IPS-20b (cell line): ENCODE data around the gene MYH7.
A peak's percentile ranks its signal among the peaks of the same experiment; 100 is the strongest.

ENCODE experiments used
- H3K27ac ChIP-seq: one replicate; pipeline ENCODE4 v1.5.1; 2013; ENCODE audit warnings: low read length
- H3K27me3 ChIP-seq: 2 replicates; pipeline ENCODE4 v1.6.1; 2013; ENCODE audit warnings: mild to moderate bottlenecking, low read length, inconsistent platforms; ENCODE audit not compliant: insufficient read depth
- H3K36me3 ChIP-seq: 2 replicates; pipeline ENCODE4 v1.6.1; 2013; ENCODE audit warnings: low read depth, mild to moderate bottlenecking, inconsistent platforms, low read length, moderate library complexity; ENCODE audit not compliant: insufficient read depth
- H3K4me1 ChIP-seq: 2 replicates; pipeline ENCODE4 v1.6.1; 2013; ENCODE audit warnings: mild to moderate bottlenecking, control low read depth, inconsistent platforms, low read length, moderate library complexity; ENCODE audit not compliant: insufficient read depth
- H3K4me3 ChIP-seq: 2 replicates; pipeline ENCODE4 v1.5.1; 2013; ENCODE audit warnings: mild to moderate bottlenecking, low read length, inconsistent platforms
- H3K9ac ChIP-seq: 2 replicates; pipeline ENCODE4 v1.6.1; 2013; ENCODE audit warnings: low read depth, mild to moderate bottlenecking, inconsistent platforms, low read length, moderate library complexity
- H3K9me3 ChIP-seq: 2 replicates; pipeline ENCODE4 v1.6.1; 2013; ENCODE audit warnings: mild to moderate bottlenecking, low read depth, low read length, inconsistent platforms; ENCODE audit not compliant: insufficient read depth

The MYH7 gene

GRCh38 chr14:23435543-23436326 lies at the start of gene MYH7:
MYH7 (minus strand) TSS chr14:23435660; CDS start chr14:23433732, 1,928 bp downstream.
- Histone ChIP-seq H3K9me3 (no peaks in the 10 kb centered on the region), H3K4me3 (no peak within 1 kb of the TSS), H3K9ac (no peak within 1 kb of the TSS; the same call in 1 of the 2 replicates), H3K4me1 (peaks cover 8% of the 10 kb centered on the region; the same call in 1 of the 2 replicates), H3K27ac (no peak within 1 kb of the TSS), H3K36me3 (no peaks in the 10 kb centered on the region), H3K27me3 (no peaks in the 10 kb centered on the region)

DNA sequence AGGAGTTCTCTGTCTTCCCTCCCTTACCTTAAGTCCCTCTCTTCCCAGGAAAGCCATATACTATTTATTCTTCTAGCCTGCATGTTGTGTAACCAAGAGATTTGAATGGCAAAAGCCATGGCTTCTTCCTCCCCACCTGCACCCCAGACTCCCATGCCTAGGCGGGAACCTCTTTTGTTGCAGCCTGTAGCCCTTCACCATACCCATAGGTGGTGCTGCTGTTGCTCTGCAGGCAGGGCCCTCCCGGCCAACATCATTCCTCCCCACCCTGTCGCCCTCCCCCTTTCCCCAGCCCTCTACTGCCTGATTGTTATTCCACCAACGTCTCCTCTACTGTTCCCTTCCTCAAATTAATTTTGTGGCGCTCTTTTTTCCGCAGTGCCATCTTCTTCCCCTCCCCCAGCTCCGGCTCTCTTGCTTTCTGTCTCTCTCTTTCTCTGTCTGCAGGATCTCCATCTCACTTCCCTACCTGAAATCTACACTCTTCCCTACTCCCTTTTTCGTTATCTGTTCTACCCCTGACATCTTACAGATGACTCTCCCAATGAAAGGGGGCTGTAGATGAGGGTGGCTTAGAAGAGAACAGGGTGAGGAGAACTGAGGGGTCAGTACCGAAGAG lies 47.9 kb upstream of the MYH7 start:
- H3K27ac ChIP-seq, result peak overlapping the region; percentile 84
- H3K4me1 ChIP-seq, result peaks cover 53% of the 10 kb centered on the region
- H3K9ac ChIP-seq, result peak overlapping the region; percentile 86; the same call in 1 of the 2 replicates
- no peaks in the 10 kb centered on the region for H3K9me3 ChIP-seq
- H3K4me3 ChIP-seq, result peak overlapping the region; percentile 44; the same call in 1 of the 2 replicates
- no peaks in the 10 kb centered on the region for H3K27me3 ChIP-seq
- peaks cover 9% of the 10 kb centered on the region for H3K36me3 ChIP-seq

GRCh38 chr14:23482823-23483148 lies 47.3 kb upstream of the MYH7 start:
- Histone ChIP-seq H3K9me3 (no peaks in the 10 kb centered on the region), H3K27me3 (no peaks in the 10 kb centered on the region), H3K27ac (peak overlapping the region; percentile 84), H3K4me1 (peaks cover 53% of the 10 kb centered on the region), H3K9ac (peak overlapping the region; percentile 86; the same call in 1 of the 2 replicates), H3K36me3 (peaks cover 14% of the 10 kb centered on the region), H3K4me3 (peak overlapping the region; percentile 44; the same call in 1 of the 2 replicates)

DNA sequence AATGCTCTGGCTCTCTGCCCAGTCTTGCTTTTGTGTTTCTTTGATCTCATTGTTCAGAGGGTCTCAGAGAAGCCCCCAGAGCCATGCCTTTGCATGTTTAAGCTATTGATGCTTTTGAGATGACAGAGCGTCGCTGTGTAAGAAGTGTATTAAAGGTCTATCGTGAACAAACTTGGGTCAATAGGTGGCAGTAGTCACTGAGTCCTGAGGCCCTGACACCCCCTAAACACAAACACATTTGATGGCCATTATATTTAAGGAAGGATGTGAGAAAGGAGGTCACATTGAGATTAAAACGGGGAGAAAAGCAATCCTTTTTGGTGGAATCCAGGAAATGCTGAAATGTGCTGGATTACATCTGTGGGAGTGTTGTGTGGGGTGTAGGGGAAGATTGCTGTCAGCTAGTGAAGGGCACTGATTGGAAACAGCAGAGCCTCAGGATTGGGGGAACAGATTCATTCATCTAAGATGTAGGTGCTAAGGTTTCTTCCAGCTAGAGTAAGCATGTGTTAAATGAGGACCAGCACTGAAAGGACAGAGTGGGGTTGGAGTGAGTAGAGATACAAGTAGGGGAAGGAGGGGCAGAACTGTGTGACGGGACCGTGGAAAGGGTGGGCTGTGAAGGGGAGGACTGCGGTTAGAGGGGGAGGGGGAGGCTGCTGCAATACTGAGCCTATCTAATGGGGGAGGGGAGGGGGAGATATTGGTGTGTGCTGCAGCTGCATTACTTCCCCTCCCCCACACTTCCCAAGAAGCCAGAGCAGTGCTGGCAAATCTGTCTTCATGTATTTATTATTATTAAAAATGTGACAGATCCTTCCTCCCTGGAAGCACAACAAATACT lies 46.7 kb upstream of the MYH7 start:
- Histone ChIP-seq H3K9me3 (no peaks in the 10 kb centered on the region), H3K4me3 (peak overlapping the region; percentile 44; the same call in 1 of the 2 replicates), H3K9ac (peak overlapping the region; percentile 86; the same call in 1 of the 2 replicates), H3K27me3 (no peaks in the 10 kb centered on the region), H3K4me1 (peaks cover 53% of the 10 kb centered on the region), H3K36me3 (peaks cover 20% of the 10 kb centered on the region), H3K27ac (peak overlapping the region; percentile 84)

- H3K27ac ChIP-seq, result no peak overlapping the region
- no peaks in the 10 kb centered on the region for H3K27me3 ChIP-seq
- H3K36me3 ChIP-seq, result peaks cover 27% of the 10 kb centered on the region
- H3K9ac ChIP-seq, result peak overlapping the region; percentile 86; the same call in 1 of the 2 replicates
- H3K9me3 ChIP-seq, result no peaks in the 10 kb centered on the region
- H3K4me1 ChIP-seq, result peaks cover 47% of the 10 kb centered on the region
- H3K4me3 ChIP-seq, result no peak overlapping the region
Measured at GRCh38 chr14:23481362-23481970, 46.0 kb upstream of the MYH7 start.

DNA sequence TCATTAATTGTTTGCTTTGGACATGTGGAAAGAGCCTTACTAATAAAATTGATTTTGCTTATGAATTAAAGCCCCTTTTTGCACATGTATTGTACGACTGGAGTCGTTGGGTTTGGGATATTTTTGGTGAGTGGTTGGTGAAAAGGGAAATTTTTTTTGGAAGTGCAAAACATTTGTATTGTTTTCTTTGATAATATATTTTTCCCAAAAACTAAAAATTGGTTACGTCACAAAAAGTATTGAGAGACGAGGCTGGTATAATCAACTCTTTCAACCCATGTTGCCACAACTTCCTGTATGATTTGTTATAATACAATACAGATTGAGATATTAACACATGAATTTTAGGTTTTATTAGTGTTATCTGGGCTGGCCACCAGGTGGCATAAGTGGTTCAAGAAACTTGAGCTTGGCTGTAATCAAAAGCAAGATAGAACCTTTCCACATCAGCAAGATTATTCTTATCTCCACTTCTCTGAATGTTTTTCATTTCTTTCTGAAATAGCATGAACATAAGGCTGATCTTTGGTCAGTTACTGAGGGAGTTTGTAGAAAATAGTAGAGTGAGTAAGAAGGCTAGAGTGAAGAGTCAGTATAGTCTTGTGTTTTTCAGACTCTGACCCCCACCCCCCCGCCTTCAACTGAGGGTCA lies 42.8 kb upstream of the MYH7 start:
- no peak overlapping the region for H3K9ac ChIP-seq
- H3K4me1 ChIP-seq, result peaks cover 18% of the 10 kb centered on the region
- H3K9me3 ChIP-seq, result no peaks in the 10 kb centered on the region
- H3K27ac ChIP-seq, result no peak overlapping the region
- no peak overlapping the region for H3K4me3 ChIP-seq
- no peaks in the 10 kb centered on the region for H3K27me3 ChIP-seq
- H3K36me3 ChIP-seq, result peaks cover 58% of the 10 kb centered on the region

- no peak overlapping the region for H3K27ac ChIP-seq
- H3K9ac ChIP-seq, result no peak overlapping the region
- H3K27me3 ChIP-seq, result no peaks in the 10 kb centered on the region
- no peaks in the 10 kb centered on the region for H3K9me3 ChIP-seq
- peaks cover 51% of the 10 kb centered on the region for H3K36me3 ChIP-seq
- no peaks in the 10 kb centered on the region for H3K4me1 ChIP-seq
- peak overlapping the region; percentile 91; the same call in 1 of the 2 replicates for H3K4me3 ChIP-seq
Measured at GRCh38 chr14:23470947-23471346, 35.5 kb upstream of the MYH7 start.

- peak overlapping the region; percentile 91 for H3K4me3 ChIP-seq
- H3K27me3 ChIP-seq, result no peaks in the 10 kb centered on the region
- H3K9ac ChIP-seq, result peak overlapping the region; percentile 90
- H3K4me1 ChIP-seq, result no peaks in the 10 kb centered on the region
- no peak overlapping the region for H3K27ac ChIP-seq
- peaks cover 41% of the 10 kb centered on the region for H3K36me3 ChIP-seq
- no peaks in the 10 kb centered on the region for H3K9me3 ChIP-seq
Measured at GRCh38 chr14:23469906-23470403, 34.5 kb upstream of the MYH7 start.

- Histone ChIP-seq H3K4me3 (peak within 1 kb of the TSS; percentile 91), H3K27ac (peak within 1 kb of the TSS; percentile 61), H3K9ac (peak within 1 kb of the TSS; percentile 90), H3K36me3 (peaks cover 35% of the 10 kb centered on the region), H3K27me3 (no peaks in the 10 kb centered on the region), H3K4me1 (no peaks in the 10 kb centered on the region), H3K9me3 (no peaks in the 10 kb centered on the region)
Measured at GRCh38 chr14:23469127-23469905, 33.9 kb upstream of the MYH7 start, which contains the start of gene NGDN. NGDN (plus strand) TSS chr14:23469703; CDS start chr14:23469716, 13 bp downstream.

GRCh38 chr14:23468704-23469126 lies 33.3 kb upstream of the MYH7 start:
- Histone ChIP-seq H3K9ac (peak overlapping the region; percentile 73; the same call in 1 of the 2 replicates), H3K27ac (peak overlapping the region; percentile 61), H3K36me3 (peaks cover 29% of the 10 kb centered on the region), H3K4me3 (peak overlapping the region; percentile 62), H3K4me1 (no peaks in the 10 kb centered on the region), H3K9me3 (no peaks in the 10 kb centered on the region), H3K27me3 (no peaks in the 10 kb centered on the region)
